ACHN (cell line): ENCODE measurements around the gene EFCAB11.
A peak's percentile ranks its signal among the peaks of the same experiment; 100 is the strongest.

Experiments
- DNase-seq: peaks from one replicate; pipeline ENCODE4 v3.0.0-alpha.2; 2015
- in situ Hi-C: cut with HindIII; loops from 2 replicates; pipeline ENCODE4 v1.10.0; 2017; ENCODE audit warnings: low sequenced_read_pairs, low pct_ligation_motif_present, low pct_unique_long_range_greater_than_20kb

Gene EFCAB11

GRCh38 chr14:89954070-89955021 is at the start of gene EFCAB11:
TSS of gene EFCAB11 (minus strand) at chr14:89954730. CDS start at chr14:89954660, 70 bp downstream.
- in situ Hi-C loops = no loop called here
- DNase-seq = peak; percentile 98

GRCh38 chr14:90003526-90004307 is 49.2 kb upstream of the EFCAB11 start:
- DNase-seq = no peak
- in situ Hi-C loops = no loop called here

- in situ Hi-C loops = no loop called here
- no peak for DNase-seq
These were observed 46.4 kb upstream of the EFCAB11 start for GRCh38 chr14:90000935-90001334.

GRCh38 chr14:89996963-89997362 is 42.4 kb upstream of the EFCAB11 start:
- no peak for DNase-seq

GRCh38 chr14:89992273-89992672 is 37.7 kb upstream of the EFCAB11 start:
- in situ Hi-C loops = no loop called here
- no peak for DNase-seq

More at GRCh38 chr14:89996963-89997362, 42.4 kb upstream of the EFCAB11 start:
- in situ Hi-C loops = no loop called here

- no peak for DNase-seq
- in situ Hi-C loops = no loop called here
These were observed 36.2 kb upstream of the EFCAB11 start for GRCh38 chr14:89990623-89991275.

GRCh38 chr14:89990218-89990617 is 35.7 kb upstream of the EFCAB11 start:
- in situ Hi-C loops = no loop called here
- DNase-seq = no peak

GRCh38 chr14:89988787-89989186 is 34.3 kb upstream of the EFCAB11 start:
- DNase-seq = no peak
- in situ Hi-C loops = no loop called here

- in situ Hi-C loops = no loop called here
- DNase-seq = no peak
These were observed 32.6 kb upstream of the EFCAB11 start for GRCh38 chr14:89987161-89987475.

GRCh38 chr14:89986462-89987160 is 32.1 kb upstream of the EFCAB11 start:
- DNase-seq = no peak
- in situ Hi-C loops = no loop called here

- DNase-seq = no peak
- in situ Hi-C loops = no loop called here
These were observed 28.8 kb upstream of the EFCAB11 start for GRCh38 chr14:89983375-89983774.

GRCh38 chr14:89978656-89979055 is 24.1 kb upstream of the EFCAB11 start:
- in situ Hi-C loops = no loop called here
- DNase-seq = no peak

- no peak for DNase-seq
- in situ Hi-C loops = no loop called here
These were observed 23.1 kb upstream of the EFCAB11 start for GRCh38 chr14:89977668-89978067.

GRCh38 chr14:89973234-89973823 is 18.8 kb upstream of the EFCAB11 start:
- DNase-seq = peak; percentile 58
- in situ Hi-C loops = no loop called here

GRCh38 chr14:89965839-89966238 is 11.3 kb upstream of the EFCAB11 start:
- in situ Hi-C loops = no loop called here
- no peak for DNase-seq

GRCh38 chr14:89963288-89963978 is 8.9 kb upstream of the EFCAB11 start:
- no peak for DNase-seq
- in situ Hi-C loops = no loop called here

GRCh38 chr14:89960914-89961313 is 6.4 kb upstream of the EFCAB11 start:
- DNase-seq = no peak
- in situ Hi-C loops = no loop called here
